ENCODE data around the gene TULP1.

DNA sequence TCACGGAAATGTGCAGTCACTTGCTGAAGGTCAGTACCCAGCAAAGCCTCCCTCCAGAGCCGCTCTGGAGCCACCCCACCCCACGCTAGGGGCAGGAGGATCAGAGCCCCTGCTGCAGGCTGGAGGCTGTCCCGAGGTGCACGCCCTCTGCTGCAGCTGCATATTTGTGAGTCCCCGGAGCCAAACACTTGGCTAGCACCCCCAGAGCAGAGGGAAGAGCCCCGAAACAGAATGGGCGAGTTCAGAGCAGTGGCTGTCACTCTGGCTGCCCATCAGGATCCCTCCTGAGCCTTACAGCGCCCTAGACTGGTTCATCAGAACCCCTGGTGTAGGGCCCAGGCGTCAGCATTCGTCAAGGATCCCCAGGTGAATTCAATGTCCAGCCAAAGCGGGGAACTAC is 9.5 kb upstream of the TULP1 start:
- TF ChIP-seq, protein P1, sequence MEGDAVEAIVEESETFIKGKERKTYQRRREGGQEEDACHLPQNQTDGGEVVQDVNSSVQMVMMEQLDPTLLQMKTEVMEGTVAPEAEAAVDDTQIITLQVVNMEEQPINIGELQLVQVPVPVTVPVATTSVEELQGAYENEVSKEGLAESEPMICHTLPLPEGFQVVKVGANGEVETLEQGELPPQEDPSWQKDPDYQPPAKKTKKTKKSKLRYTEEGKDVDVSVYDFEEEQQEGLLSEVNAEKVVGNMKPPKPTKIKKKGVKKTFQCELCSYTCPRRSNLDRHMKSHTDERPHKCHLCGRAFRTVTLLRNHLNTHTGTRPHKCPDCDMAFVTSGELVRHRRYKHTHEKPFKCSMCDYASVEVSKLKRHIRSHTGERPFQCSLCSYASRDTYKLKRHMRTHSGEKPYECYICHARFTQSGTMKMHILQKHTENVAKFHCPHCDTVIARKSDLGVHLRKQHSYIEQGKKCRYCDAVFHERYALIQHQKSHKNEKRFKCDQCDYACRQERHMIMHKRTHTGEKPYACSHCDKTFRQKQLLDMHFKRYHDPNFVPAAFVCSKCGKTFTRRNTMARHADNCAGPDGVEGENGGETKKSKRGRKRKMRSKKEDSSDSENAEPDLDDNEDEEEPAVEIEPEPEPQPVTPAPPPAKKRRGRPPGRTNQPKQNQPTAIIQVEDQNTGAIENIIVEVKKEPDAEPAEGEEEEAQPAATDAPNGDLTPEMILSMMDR (IDR thresholded peaks at IDR 0.05), result no peak
- no peak for TF ChIP-seq EP300 (IDR thresholded peaks at IDR 0.05)
